Neural progenitor cell (in vitro differentiated cells): Measurements from ENCODE around the gene CMTR1. TPM values are rescaled to one million over a fixed set of nuclear protein-coding genes. Genes with fewer than 3 reads are reported as not detected.

Source experiments
- DNase-seq: peaks from one replicate; pipeline ENCODE4 v3.0.0-alpha.2; 2016; ENCODE audit warnings: low spot score
- H2AFZ ChIP-seq: fragments of 200-600 bp; sonication (generic); replicated peaks from 2 replicates; pipeline ENCODE4 v1.6.1; 2016; ENCODE audit warnings: antibody characterized with exemption
- H3F3A ChIP-seq: fragments of 200-600 bp; sonication (generic); 2 replicates; pipeline ENCODE4 v1.6.1; 2016; ENCODE audit warnings: antibody characterized with exemption, low read depth
- H3K27ac ChIP-seq: fragments of 200-600 bp; sonication (generic); 2 replicates; pipeline ENCODE4 v1.5.1; 2016; ENCODE audit warnings: mild to moderate bottlenecking
- H3K27me3 ChIP-seq: fragments of 200-600 bp; sonication (generic); 2 replicates; pipeline ENCODE4 v1.6.1; 2016; ENCODE audit warnings: mild to moderate bottlenecking, moderate library complexity
- H3K36me3 ChIP-seq: fragments of 200-600 bp; sonication (generic); 2 replicates; pipeline ENCODE4 v1.5.1; 2016
- H3K4me1 ChIP-seq: fragments of 200-600 bp; sonication (generic); 2 replicates; pipeline ENCODE4 v1.6.1; 2016; ENCODE audit warnings: mixed run types
- H3K4me2 ChIP-seq: fragments of 200-600 bp; sonication (generic); 2 replicates; pipeline ENCODE4 v1.6.1; 2016
- H3K4me3 ChIP-seq: fragments of 200-600 bp; sonication (generic); 2 replicates; pipeline ENCODE4 v1.5.1; 2016
- H3K79me2 ChIP-seq: fragments of 200-600 bp; sonication (generic); 2 replicates; pipeline ENCODE4 v1.6.1; 2016; ENCODE audit warnings: low read depth
- H3K9ac ChIP-seq: fragments of 200-600 bp; sonication (generic); 2 replicates; pipeline ENCODE4 v1.6.1; 2016
- H3K9me3 ChIP-seq: fragments of 200-600 bp; sonication (generic); 2 replicates; pipeline ENCODE4 v1.5.1; 2016; ENCODE audit warnings: low read depth
- H4K20me1 ChIP-seq: fragments of 200-600 bp; sonication (generic); 2 replicates; pipeline ENCODE4 v1.6.1; 2016; ENCODE audit warnings: low read depth
- H3K27ac Mint-ChIP-seq: 3 replicates; pipeline ENCODE4 v1.8.0; 2021; ENCODE audit warnings: mixed read lengths
- H3K27me3 Mint-ChIP-seq: 2 replicates; pipeline ENCODE4 v1.8.0; 2022; ENCODE audit warnings: low read depth, mild to moderate bottlenecking, inconsistent platforms, moderate library complexity, mixed read lengths; ENCODE audit not compliant: insufficient read depth
- H3K36me3 Mint-ChIP-seq: 3 replicates; pipeline ENCODE4 v1.8.0; 2021; ENCODE audit warnings: mixed read lengths
- H3K4me1 Mint-ChIP-seq: 3 replicates; pipeline ENCODE4 v1.8.0; 2021; ENCODE audit warnings: mixed read lengths
- H3K4me3 Mint-ChIP-seq: 3 replicates; pipeline ENCODE4 v1.8.0; 2021; ENCODE audit warnings: mild to moderate bottlenecking, moderate library complexity, mixed read lengths
- H3K9me3 Mint-ChIP-seq: 3 replicates; pipeline ENCODE4 v1.8.0; 2020; ENCODE audit warnings: mixed read lengths
- EZH2 ChIP-seq: fragments of 200-600 bp; sonication (generic); IDR thresholded peaks from 2 replicates; pipeline ENCODE4 v1.6.1; 2017; ENCODE audit warnings: antibody characterized with exemption, mild to moderate bottlenecking, moderate library complexity
- EZH2phosphoT487 ChIP-seq: fragments of 200-600 bp; sonication (generic); IDR thresholded peaks from 2 replicates; pipeline ENCODE4 v1.6.1; 2017; ENCODE audit warnings: antibody characterized with exemption
- total RNA-seq: library from RNA; depleted of rRNA; stranded (reverse); fragments of >200 nt; gene quantifications from 2 replicates; pipeline ENCODE4 v1.2.3, GENCODE V29; 2015; ENCODE audit warnings: low replicate concordance
- TF ChIP-seq, protein P1 (sequence below): fragments of 200-600 bp; sonication (generic); IDR thresholded peaks from 2 replicates; pipeline ENCODE4 v1.5.1; 2017; ENCODE audit warnings: antibody characterized with exemption, mild to moderate bottlenecking

Gene CMTR1
- total RNA-seq, 1 donor from 2014 or later = 35.4 TPM

DNA sequence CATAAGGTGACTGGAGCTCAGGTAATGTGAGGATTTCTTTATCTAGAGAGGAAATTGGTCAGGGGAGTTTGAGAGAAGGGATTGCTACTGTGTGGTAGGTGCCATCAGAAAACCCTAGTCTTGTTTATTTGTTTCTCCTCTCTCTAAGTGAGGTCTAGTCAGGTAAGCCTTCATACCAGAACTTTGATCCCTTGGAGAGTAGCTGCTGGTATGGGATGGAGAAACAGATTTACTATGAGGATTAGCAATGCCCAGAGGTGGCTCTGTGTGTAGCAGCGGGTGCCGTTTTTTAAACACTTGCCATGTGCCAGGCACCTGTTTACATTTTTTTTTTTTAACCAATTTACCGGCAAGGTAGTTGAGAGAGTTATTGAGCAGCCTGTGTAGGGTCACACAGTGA lies 19.5 kb downstream of the CMTR1 start:
- Mint-ChIP-seq H3K36me3 (peaks cover 23% of the 10 kb centered on the region), H3K27me3 (no peaks in the 10 kb centered on the region), H3K9me3 (no peaks in the 10 kb centered on the region), H3K4me3 (no peak overlapping the region), H3K27ac (no peak overlapping the region), H3K4me1 (no peaks in the 10 kb centered on the region)
- Histone ChIP-seq H3K9me3 (no peaks in the 10 kb centered on the region), H2AFZ (no peak overlapping the region), H3K4me3 (no peak overlapping the region), H3K79me2 (no peaks in the 10 kb centered on the region), H3K27me3 (no peaks in the 10 kb centered on the region), H3K27ac (no peak overlapping the region), H3K4me1 (no peaks in the 10 kb centered on the region), H3F3A (no peaks in the 10 kb centered on the region), H3K36me3 (no peaks in the 10 kb centered on the region), H3K9ac (no peak overlapping the region), H4K20me1 (no peaks in the 10 kb centered on the region), H3K4me2 (no peak overlapping the region)
- TF ChIP-seq EZH2phosphoT487 (no peak), EZH2 (no peak)
- TF ChIP-seq, protein P1, sequence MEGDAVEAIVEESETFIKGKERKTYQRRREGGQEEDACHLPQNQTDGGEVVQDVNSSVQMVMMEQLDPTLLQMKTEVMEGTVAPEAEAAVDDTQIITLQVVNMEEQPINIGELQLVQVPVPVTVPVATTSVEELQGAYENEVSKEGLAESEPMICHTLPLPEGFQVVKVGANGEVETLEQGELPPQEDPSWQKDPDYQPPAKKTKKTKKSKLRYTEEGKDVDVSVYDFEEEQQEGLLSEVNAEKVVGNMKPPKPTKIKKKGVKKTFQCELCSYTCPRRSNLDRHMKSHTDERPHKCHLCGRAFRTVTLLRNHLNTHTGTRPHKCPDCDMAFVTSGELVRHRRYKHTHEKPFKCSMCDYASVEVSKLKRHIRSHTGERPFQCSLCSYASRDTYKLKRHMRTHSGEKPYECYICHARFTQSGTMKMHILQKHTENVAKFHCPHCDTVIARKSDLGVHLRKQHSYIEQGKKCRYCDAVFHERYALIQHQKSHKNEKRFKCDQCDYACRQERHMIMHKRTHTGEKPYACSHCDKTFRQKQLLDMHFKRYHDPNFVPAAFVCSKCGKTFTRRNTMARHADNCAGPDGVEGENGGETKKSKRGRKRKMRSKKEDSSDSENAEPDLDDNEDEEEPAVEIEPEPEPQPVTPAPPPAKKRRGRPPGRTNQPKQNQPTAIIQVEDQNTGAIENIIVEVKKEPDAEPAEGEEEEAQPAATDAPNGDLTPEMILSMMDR = no peak
- no peak for DNase-seq

DNA sequence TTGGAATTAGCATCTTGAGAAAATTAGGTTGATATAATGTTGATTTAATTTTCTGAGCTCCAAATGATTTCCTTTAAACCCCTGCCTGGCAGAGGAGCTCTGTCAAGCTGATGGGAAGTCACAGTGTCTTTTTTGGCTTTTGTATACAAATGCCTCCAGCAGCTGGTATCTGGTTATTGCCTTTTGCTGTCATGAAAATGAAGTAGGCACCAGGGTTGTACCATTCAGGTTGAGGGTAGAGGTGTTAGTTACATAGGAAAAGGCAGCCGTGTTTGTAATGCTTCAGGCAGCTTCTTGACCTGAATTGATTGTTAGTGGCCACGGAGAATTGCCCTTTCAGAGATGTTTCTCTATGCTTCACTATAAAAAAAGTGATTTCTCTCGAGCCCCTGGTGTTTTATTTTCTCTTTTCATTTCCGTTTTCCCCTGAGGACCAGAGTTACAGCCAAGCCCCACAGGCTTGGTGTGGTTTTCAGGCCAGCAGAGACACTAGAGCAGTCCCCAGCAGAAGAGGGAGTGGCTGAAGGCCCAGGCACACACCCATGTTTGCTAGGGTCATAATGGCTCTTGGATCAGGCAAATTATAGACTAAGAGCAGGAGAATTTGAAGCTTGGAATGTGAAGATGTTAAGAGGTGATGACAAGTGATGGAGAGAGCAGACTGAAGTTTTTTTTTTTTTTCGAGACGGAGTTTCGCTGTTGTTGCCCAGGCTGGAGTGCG lies 21.6 kb downstream of the CMTR1 start:
- no peak overlapping the region for H3K4me2 ChIP-seq
- H3K9me3 Mint-ChIP-seq = no peaks in the 10 kb centered on the region
- H3K36me3 ChIP-seq = no peaks in the 10 kb centered on the region
- no peak for DNase-seq
- TF ChIP-seq EZH2 = no peak
- TF ChIP-seq, protein P1 = no peak
- H3K4me3 Mint-ChIP-seq = no peak overlapping the region
- H3K36me3 Mint-ChIP-seq = peaks cover 36% of the 10 kb centered on the region
- H3K4me1 ChIP-seq = peaks cover 3% of the 10 kb centered on the region
- H3K4me3 ChIP-seq = no peak overlapping the region
- no peaks in the 10 kb centered on the region for H3K9me3 ChIP-seq
- H3K27me3 Mint-ChIP-seq = no peaks in the 10 kb centered on the region
- peaks cover 17% of the 10 kb centered on the region for H4K20me1 ChIP-seq
- H3K4me1 Mint-ChIP-seq = peaks cover 4% of the 10 kb centered on the region
- H3K27ac ChIP-seq = no peak overlapping the region
- H3F3A ChIP-seq = peaks cover 12% of the 10 kb centered on the region
- no peak overlapping the region for H3K9ac ChIP-seq
- H3K27ac Mint-ChIP-seq = peak overlapping the region; percentile 58
- H2AFZ ChIP-seq = no peak overlapping the region
- H3K79me2 ChIP-seq = no peaks in the 10 kb centered on the region
- peaks cover 6% of the 10 kb centered on the region for H3K27me3 ChIP-seq

DNA sequence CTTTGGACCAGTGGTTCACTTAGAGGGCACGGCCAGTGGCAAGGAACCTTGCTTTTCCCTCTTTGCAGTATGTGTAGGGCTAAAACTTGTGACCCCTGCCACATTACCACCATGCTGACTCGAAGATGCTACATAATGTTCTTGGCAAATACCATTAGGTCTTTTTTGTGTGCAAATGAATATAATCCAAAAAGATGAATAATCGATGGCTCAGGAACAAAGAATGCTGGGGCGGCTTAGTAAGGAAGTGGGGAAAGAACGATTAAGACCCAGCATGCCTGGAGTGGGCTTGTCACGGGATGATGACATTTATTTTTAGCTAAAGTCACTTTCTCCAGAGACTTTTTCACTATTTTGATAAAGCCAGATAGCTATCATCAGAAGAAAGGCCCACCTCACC lies 23.1 kb downstream of the CMTR1 start:
- Histone ChIP-seq H3K9ac (no peak overlapping the region), H3K79me2 (no peaks in the 10 kb centered on the region), H3K4me2 (no peak overlapping the region), H3K36me3 (no peaks in the 10 kb centered on the region), H3K27ac (no peak overlapping the region), H3F3A (peaks cover 28% of the 10 kb centered on the region), H3K4me1 (peaks cover 18% of the 10 kb centered on the region), H3K4me3 (no peak overlapping the region), H3K9me3 (no peaks in the 10 kb centered on the region), H2AFZ (no peak overlapping the region), H3K27me3 (peaks cover 6% of the 10 kb centered on the region), H4K20me1 (peaks cover 33% of the 10 kb centered on the region)
- TF ChIP-seq EZH2 (no peak), EZH2phosphoT487 (no peak)
- TF ChIP-seq, protein P1 = no peak
- peaks cover 2% of the 10 kb centered on the region for H3K27me3 Mint-ChIP-seq
- no peak overlapping the region for H3K4me3 Mint-ChIP-seq
- peaks cover 18% of the 10 kb centered on the region for H3K4me1 Mint-ChIP-seq
- H3K36me3 Mint-ChIP-seq = peaks cover 36% of the 10 kb centered on the region
- no peak overlapping the region for H3K27ac Mint-ChIP-seq
- no peak for DNase-seq
- H3K9me3 Mint-ChIP-seq = no peaks in the 10 kb centered on the region
